HG02610 (cell line): ENCODE results near the gene BCORL1.

ENCODE experiments used
- ATAC-seq: cut with Tn5 transposase; IDR thresholded peaks from one replicate; pipeline ENCODE4 v1.9.1; 2021; ENCODE audit warnings: mild to moderate bottlenecking, moderate library complexity; ENCODE audit not compliant: unreplicated experiment

The BCORL1 gene

GRCh38 chrX:129982300-129983251, at the start of gene BCORL1:
Gene BCORL1, plus strand, starts transcription at chrX:129982635. Its CDS starts 22,597 bp downstream, at chrX:130005232.
- peak; percentile 95 for ATAC-seq

DNA sequence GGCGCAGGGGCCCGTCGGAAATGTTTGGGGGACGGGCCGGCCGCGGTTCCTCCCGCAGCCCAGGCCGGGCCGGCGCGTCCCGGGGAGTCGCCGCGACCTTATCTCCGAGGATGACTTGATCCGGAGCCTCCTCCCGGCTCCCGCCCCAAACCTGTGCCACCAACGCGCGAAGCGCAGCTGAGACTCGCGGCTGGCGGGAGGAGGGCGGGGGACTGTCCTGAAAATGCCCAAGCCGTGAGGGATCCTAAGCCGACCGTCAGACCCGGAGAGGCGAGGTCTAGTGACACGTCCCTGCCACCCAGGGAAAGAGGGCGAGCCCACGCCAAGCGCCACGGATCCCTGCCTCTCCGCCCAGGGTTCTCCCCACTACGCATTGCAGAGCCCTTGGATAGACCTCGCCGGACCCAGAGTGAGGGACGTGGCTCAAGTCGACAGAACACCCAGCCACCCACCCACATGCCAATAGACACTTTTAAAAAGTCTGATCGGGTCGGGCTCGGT, 49.6 kb upstream of the BCORL1 start:
- ATAC-seq, result peak; percentile 10

DNA sequence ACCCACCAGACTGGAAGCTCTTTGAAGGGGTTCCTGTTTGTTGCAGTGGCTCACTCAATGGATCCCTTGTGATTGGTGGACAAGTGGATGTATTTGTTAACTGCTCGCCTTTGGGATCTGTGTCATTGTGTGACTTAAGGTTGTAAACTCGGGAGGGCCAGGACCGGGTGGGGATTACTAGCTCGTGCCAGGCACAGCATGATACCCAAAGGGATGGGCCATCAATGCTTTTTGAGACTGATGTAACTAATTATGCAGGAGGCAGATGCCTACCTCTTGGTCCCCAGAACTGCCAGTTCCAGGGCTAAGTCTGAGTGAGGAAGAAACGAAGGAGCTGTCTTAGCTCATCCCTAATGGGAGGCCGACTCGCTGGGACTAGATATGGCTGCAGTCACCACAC, 48.7 kb upstream of the BCORL1 start:
- no peak for ATAC-seq

DNA sequence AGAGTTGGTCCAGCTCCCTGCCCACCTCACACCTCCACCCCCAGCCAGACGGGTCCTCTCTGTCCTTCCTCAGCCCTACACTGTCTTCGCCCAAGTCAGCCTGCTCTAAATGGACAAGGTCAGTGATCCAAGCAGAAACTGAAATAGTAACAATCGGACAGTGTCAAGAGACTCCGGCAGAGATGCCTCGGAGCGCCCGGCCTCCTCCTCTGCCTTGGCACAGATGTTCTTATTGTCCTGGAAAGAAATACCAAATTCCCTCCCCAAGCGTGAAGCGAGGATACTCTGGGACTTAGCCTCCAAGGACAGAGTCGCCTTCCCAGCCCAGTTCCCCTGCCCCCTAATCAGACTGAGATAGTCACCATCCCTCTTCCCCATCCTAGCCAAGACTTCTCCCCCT, 48.0 kb upstream of the BCORL1 start:
- no peak for ATAC-seq

- no peak for ATAC-seq
These were observed 47.5 kb upstream of the BCORL1 start for GRCh38 chrX:129934952-129935351.

- ATAC-seq, result no peak
These were observed 44.4 kb upstream of the BCORL1 start for GRCh38 chrX:129938081-129938480.

- ATAC-seq, result no peak
These were observed 42.4 kb upstream of the BCORL1 start for GRCh38 chrX:129939986-129940385.

DNA sequence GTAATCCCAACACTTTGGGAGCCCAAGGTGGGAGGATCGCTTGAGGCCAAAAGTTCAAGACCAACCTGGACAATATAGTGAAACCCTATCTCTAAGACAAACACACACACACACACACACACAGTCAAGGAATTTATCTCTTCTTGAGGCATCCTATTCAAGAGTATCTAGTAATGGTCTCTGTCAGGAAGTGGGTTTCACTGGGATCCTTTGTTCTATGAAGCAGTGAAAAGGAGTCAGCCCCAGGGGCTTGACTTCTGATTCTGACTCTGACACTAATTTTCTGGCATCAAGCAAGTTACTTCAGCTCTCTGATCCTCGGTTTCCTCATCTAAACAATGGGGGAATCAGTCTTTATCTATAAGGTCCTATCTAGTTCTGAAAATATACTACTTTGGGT, 41.7 kb upstream of the BCORL1 start:
- no peak for ATAC-seq

DNA sequence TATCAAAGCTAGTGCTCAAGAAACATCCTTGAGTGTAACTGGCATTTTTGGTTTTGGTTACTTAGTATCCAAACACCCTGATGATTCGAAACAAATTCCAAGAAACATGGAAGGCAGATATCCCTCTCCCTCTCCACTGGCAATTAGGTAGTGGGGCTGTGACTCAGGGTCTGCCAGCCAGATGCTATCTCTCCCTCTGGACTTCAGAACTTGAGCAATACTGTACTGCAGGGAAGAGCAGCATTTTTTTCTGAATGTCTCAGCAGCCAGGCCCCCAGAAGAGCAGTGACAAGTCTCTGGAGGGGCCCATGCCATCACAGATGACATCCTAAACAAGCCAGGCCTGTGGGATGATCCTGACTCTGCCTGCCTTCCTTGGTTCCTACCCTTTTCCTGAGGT, 37.3 kb upstream of the BCORL1 start:
- no peak for ATAC-seq

DNA sequence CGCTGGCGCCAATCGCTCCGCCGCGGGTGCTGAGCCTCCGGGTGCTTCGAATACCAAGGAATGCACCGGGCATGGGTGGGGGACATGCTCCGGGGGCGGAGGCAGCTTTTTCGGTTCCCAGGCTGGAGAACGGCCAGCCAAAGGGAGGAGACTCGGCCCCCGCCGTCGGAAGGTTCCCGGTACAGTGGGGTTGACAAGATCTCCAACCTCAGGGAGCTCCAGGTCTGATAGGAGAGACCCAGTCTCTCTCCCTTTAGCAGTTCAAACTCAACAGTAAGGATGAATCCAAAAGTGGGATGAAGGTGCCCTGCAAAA, 29.1 kb upstream of the BCORL1 start:
- ATAC-seq, result no peak

DNA sequence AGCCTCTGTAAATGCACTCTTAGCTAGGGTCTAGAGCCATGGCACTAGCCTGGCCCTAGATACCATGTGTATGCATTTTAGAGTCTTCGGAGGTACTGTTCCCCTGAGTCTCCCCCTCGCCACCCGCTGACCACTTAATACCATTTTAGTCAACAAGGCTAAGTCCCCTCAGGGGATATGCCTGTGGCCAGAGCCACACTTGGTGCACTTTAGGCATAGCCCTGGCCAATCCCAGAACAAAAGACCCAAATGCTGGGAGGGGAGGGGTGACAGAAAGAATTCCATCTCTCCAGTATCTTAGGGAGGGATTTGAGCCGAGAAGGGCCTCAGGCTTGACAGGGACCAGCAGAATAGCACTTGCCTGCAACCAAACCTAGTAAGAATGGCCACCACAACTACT, 28.6 kb upstream of the BCORL1 start:
- no peak for ATAC-seq

- ATAC-seq, result no peak
These were observed 27.6 kb upstream of the BCORL1 start for GRCh38 chrX:129954804-129955203.

DNA sequence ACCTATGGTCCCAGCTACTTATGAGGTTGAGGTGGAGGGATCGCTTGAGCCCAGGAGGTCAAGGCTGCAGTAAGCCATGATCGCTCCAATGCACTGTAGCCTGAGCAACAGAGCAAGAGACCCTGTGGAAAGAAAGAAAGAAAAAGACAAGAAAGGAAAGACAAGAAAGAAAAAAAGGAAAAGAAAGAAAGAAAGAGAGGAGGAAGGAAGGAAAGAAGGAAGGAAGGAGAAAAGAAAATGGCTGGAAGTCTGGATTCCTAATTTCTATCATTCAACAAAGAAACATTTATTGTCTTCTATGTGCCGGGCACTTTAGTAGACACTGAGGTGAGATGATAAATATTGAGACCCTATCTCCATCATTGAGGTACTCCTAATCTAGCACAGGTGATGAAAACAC, 26.8 kb upstream of the BCORL1 start:
- no peak for ATAC-seq

DNA sequence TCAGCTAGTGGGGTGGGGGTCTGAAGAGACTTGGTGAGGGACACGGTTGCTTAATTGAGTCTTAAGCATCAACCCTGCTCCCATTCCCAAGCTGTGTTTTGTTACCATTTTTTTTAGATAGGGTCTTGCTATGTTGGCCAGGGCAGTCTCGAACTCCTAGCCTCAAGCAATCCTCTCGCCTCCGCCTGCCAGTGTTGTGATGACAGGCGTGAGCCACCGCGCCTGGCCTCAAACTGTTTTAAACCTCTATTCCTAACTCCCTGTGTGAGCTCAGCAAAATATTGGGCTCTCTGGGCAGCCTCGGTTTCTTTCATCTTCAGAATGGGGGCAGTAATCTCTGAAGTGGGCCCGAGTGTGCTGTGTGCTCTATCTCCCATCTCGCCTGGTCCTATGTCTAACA, 26.3 kb upstream of the BCORL1 start:
- ATAC-seq, result no peak

- no peak for ATAC-seq
These were observed 25.7 kb upstream of the BCORL1 start for GRCh38 chrX:129956765-129957164.

DNA sequence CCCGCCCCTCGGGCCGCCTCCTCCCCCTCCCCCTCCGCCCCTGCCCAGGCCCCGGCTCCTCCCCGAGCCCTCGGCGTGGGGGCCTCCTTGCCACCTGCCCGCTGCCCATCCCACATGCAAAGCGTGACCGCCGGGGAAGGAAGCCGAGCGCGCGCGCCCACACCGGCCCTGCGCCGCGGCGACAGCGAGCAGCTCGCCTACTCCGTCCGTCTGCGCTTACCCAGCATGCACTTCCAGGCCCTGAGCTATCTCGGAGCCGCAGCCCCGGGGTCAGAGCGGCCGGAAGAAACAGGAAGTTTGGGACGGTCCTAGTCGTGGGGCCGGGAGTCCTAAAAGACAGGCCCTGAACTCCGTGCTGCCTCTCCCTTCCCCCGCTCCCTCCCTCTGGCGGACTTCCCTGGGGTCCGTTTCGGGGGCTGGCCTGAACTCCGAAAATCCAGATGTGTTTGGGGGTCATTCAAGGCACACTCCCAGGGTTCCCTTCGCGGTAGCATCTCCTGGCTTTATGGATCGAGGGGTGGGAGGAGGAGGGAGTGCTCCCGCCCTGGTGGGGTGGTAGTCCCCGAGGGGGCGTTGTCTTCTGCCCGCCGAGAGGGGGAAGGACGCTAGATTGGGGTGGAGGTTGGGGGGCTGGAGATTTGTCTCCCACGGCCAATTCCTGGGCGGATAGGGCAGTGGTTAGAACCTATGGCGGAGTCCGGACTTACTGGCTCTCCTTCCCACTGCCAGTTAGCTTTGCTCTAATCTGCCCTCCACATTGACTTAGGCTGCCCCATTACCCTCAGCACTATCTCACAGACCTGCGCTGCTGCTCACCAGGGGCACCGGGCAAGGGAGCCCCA, 25.0 kb upstream of the BCORL1 start:
- peak; percentile 73 for ATAC-seq

DNA sequence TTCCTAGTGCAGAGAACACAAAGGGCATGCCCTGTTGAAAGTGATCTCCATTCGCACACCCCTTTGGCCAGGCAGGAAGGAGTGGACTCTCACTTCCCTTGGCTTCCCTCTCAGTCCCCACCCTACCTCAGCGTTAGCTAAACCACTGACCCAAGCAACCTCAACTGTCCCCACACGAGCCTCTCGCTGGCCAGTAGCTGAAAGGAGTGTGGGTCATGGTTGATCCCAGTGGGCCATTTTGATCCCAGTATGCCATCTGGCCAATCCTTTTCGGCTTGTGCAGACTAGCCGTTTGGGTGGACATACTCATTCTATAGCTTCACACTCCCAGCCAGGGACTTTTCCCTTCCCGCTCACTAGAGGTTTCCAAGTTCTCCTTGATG, 24.4 kb upstream of the BCORL1 start:
- ATAC-seq, result no peak

GRCh38 chrX:129958814-129959492, 23.5 kb upstream of the BCORL1 start:
- ATAC-seq, result no peak

GRCh38 chrX:129959493-129959832, 23.0 kb upstream of the BCORL1 start:
- no peak for ATAC-seq

DNA sequence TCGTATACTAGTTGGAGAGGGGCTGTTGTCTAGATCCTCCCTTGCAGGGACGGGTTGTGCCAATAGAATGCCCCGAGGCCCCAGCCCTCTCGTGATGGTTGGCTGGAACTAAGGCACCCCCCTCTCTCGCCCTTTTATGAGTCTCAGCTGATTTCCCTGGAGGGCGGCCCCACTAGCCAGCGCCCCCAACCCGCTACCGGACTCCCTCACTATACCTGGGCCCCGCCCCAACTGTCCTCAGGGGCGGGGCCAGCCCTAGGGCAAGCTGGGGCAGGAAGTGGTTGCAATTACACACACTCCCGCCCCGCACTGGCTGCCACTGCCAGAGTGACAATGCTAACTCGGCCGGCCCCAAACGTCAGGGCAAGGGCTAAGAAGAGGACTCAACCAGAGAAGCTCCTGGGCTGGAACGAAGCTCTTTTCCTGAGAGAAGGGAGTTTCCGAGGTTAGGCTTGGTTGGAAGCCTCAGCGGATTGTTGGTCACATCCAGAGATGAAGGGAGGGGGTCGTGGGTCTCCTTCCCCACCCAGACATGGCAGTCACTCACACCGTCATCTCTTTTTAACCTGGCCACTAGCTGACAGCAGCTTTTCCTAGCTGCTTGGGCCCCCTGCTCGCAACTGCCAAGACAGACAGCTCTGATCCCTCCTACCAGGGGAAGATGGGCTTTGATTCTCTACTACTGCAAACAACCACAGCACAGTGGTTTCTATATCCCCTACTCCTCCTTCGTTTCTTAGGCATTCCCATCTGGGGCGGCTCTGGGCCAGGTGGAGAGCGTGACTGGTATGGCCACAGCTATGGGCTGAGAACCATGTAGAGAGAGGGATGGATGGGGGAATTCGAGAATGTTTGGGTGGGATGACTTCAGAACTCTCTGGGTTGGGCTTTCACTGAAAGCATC, 21.0 kb upstream of the BCORL1 start:
- ATAC-seq, result peak; percentile 94
